NCI-H1417 (cell line): ENCODE measurements around the gene ZNHIT1.
"Not testable (repeated sequence)": the region's sequence is repeated elsewhere in the genome, so short reads cannot be mapped to it uniquely, and the experiment has no call there.

Source experiments
- DNase-seq, 3 experiments: peaks; one replicate each; lab custom pipeline; 2025; lab: John Stamatoyannopoulos, UW

ZNHIT1 gene

DNA sequence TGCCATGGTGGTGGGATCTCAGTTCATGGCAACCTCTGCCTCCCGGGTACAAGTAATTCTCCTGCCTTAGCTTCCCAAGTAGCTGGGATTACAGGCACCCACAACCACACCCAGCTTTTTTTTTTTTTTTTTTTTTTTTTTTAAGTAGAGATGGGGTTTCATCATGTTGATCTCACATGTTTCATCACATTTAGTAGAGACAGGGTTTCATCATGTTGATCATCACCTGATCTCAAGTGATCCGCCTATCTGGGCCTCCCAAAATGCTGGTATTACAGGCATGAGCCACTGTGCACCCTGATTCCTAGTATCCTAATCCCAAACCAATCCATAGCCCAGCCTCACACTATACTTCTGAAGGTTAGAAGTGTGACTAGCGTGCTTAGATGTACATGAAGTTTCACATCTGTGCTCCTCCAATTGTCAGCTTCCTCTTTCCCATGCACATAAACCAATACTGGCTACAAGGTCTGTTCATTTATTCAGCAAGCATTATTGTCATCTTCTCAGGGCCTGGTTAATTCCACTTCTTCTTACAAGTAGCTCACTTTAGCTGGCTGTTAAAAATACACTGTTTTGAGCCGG, 31.0 kb upstream of the ZNHIT1 start:
- no peak for DNase-seq

DNA sequence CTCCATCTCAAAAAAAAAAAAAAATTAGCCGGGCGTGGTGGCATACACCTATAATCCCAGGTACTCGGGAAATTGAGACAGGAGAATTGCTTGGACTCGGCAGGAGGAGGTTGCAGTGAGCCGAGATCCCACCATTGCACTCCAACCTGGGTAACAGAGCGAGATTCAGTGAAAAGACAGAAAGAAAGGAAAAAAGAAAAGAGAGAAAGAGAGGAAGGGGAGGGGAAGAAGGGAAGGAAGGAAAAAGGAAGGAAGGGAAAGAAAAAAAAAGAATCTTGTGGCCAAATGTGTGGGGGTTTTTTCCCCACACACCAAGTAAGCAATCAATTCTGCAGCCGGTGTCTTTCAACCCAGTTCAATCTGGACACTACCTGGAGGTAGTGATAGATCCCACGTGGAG, 28.9 kb upstream of the ZNHIT1 start:
- DNase-seq: no peak

DNA sequence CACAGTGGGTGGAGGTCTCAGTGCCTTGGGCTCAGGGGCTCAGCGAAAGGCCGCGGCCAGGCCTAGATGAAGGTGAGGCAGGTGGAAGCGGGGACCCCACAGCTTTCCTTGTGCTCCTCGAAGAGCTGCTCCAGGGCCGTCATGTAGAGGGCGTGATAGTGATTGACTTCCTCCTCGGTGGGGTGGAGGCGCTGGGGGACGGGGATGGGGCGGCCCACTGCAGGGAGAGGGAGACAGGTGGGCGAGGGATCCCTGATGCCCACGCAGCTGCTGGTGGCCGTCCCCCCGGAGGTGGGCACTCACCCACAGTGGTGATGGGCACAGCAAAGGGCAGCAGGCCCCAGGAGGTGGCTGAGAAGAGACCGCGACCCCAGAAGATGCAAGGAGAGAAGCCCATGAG, 22.1 kb upstream of the ZNHIT1 start:
- no peak for DNase-seq

DNA sequence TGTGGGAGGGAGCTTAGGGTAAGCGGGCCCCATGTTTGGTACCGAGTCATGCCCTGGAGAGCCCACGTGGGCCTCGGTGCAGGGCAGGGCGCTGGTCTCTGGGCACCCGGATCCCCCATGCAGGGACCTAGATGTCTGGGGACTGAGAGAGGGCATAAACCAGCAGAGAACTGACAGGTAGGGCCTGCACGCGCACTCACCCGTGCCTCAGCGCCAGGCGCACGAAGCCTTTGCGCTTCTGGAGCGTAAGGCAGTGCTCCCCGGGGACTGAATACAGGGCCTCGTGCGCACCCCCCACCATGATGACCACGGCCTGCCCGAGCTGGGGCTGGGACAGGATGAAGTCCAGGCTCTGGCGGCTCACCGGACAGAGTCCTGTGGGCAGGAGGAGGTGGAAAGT, 20.0 kb upstream of the ZNHIT1 start:
- DNase-seq: no peak

DNA sequence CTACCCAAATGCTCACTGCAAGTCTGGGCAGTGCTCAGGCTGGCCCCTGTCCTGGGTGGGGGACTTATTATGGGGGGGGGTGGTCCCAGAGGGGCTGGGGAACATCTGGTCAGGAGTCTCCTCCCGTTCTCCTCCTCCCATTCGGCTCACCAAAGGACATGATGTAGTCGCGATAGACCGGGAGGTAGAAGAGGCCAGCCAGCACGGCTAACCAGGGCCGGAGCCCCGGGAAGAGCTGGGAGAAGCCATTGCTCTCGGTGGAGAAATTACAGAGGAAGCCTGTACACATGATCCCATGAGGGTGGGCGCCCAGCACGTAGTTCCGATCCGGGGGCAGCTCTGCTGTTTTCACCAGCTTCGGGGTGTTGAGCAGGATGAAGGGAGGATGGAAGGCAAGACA, 19.5 kb upstream of the ZNHIT1 start:
- DNase-seq: no peak

DNA sequence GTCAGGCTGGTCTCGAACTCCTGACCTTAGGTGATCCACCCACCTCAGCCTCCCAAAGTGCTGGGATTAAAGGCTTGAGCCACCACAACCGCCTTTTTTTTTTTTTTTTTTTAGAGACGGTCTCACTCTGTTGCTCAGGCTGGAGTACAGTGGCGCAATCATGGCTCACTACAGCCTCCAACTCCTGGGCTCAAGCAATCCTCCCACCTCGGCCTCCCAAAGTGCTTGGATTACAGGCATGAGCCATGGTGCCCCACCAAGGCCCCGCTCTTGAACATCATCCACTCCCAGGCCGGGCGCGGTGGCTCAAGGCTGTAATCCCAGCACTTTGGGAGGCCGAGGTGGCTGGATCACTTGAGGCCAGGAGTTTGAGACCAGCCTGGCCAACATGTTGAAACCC, 18.4 kb upstream of the ZNHIT1 start:
- DNase-seq: not testable (repeated sequence)

DNA sequence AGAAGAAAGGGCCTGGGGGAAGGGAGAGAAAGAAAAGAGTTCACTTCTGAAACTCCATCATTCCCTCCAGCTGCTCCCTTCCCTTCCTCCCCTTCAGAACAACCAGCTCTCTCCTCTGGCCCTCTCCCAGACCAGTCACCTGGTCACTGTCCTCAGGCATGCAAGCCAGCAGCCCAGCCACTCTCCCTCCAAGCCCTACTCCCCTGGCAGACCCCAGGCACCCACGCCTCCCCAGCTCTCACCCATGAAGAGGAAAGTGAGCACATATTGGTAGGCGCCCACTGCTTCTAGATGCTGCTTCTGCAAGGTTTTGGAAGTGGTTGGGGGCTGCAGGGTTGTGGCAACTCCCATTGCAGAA, 17.5 kb upstream of the ZNHIT1 start:
- no peak for DNase-seq

DNA sequence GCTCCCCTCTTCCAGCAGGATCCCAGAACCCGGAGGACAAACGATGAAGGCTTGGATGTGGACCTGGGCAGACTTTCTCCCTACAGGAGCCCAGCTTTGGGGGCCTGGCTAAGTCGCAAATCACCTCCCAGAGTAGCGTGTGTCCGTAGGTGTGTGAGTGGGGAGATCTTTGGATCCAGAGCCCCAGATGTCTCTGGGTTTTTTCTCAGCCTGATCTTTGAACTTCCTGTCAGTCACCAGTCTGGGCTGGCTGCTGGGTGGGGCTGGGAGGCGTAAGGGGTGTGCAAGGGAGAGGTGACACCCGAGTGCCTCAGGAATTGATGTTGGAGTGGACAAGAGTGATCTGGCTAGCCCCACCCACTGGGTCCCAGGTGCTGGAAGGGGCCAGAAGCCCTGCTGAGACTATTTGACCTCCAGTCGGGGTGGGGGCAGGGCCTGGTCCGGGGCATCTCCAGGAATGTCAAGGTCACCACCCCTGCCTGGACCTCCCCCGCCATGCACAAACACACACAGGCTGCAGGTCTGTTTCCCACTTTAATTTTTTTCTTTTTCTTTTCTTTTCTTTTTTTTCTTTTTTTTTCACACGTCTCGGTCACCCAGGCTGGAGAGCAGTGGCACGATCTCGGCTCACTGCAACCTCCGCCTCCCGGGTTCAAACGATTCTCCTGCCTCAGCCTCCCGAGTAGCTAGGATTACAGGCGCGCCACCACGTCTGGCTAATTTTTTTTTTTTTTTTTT, 16.9 kb upstream of the ZNHIT1 start, which contains the start of gene MOGAT3:
Gene MOGAT3, minus strand, starts transcription at position 175 of the 738 bp plus-strand sequence. CDS start 182 bp downstream, outside the sequence.
- no peak for DNase-seq

DNA sequence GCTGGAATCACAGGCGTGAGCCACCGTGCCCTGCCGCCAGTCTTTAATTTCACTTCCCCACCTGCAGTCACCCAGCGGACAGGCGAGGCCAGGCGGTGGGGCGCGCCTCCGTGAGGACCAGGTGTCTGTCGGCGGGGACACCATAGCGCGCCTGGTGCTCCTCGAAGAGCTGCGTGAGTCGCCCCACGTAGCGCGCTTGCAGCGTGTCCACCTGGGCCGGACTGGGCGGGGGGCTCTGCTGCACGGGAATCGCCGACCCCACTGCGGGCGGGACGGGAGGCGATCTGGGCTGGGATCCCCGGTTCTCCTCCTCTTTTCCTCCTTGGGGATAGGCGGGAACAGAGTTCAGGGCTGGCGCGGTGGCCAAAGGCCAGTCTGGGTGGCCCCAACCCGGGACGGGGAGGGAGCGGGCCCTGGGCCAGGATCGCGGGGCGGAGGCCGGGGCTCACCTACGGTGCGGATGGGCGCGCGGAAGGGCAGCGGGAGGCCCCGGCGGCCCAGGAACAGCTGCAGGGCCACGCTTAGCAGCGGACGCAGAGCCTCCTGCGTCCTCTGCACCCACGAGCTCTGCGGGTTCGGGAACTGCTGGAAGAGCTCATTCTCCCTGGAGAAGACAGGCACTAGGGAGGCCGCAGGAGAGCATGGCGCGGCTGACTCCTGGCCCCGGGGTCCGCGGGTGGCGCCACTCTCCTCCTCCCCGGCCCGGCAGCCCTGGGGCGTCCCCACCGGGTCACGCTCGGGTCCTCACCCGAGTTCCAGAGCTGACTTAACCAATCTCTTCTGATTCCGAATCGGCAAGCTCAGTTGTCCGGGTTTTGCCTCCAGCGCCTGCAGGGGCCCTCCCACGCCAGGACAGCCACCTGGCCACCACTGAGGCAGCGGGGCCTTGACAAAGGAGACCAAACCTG, 16.0 kb upstream of the ZNHIT1 start:
- peak in 1 of 3 experiments; percentile 10 for DNase-seq

DNA sequence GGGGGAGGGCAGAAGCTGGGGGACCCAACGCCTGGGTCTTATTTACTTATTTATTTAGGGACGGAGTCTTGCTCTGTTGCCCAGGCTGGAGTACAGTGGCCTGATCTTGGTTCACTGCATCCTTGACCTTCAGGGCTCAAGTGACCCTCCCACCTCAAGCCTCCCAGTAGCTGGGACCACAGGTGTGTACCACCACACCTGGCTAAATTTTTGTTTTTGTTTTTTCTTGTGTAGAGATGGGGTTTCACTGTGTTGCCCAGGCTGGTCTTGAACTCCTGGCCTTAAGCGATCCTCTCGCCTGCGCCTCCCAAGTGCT, 15.4 kb upstream of the ZNHIT1 start:
- DNase-seq: no peak

DNA sequence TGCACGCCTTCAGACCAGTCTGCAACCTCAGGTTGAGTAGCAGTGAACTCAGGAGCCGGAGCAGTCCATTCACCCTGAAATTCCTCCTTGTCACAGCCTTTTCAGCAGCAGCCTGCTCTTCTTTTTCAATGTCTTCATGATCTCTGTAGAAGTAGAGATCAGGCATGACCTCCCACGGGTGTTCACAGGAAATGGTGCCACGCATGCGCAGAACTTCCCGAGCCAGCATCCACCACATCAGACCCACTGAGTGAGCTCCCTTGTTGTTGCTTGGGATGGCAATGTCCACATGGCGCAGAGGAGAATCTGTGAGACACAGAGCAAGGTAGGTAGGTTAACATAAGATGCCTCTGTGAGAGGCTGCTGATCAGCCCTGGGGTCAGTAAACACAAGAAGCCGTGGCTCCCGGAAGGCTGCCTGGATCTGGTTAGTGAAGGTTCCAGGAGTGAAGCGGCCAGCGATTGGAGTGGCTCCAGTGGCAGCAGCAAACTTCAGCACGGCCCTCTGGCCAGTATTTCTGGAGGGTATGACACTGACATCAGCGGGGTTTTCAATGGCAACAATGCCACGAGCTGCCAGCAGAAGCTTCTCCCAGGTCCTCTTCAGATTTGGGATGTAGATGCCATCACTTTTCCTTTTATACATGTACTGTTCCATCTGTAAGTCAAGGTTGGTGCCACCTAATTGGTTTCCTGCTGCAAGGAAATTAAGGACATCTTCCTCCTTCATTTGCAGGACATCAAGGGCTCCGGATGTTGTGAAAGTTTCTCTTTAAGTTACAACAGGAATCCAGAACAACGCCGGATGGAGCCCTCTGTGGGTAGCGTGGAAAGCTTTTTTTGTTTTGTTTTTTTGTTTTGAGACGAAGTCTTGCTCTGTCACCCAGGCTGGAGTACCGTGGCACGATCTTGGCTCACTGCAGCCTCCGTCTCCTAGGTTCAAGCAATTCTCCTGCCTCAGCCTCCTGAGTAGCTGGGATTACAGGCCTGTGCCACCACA, 13.9 kb upstream of the ZNHIT1 start:
- not testable (repeated sequence) for DNase-seq

DNA sequence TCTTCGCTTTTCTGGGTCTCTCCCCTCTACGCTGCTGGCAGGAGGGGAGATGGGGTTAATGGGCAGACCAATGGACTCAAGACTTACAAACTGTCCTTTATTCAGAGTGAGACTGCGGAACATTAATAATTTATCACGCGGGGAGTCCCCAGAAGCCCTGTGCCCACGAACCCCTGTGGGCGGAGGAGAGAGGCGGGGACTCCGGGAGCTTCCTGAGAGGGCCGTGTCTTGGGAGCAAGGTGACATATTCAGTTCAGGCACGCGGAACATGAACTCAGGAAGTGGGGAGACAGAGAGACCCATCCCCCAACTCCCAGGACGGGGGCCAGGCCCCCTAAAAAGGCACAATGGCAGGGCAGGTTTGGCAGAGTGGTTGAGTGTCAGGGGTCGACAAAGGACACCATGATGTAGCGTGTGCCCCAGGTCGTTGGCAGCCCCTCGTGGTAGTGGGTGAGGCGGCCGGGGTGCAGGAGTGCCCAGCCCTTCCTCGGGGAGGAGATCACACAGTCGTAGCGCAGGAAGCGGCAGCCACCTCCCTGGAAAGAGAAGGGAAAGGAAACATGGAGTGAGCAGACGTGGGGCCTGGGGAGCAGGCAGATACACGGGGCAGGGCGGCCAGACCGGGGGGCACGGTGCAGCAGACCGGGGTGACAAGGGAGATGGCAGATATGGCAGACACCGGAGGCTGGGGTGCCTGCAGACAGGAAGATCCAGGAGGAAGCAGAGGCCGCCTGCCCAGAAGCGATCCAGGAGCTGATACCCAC, 11.9 kb upstream of the ZNHIT1 start:
- DNase-seq: no peak

DNA sequence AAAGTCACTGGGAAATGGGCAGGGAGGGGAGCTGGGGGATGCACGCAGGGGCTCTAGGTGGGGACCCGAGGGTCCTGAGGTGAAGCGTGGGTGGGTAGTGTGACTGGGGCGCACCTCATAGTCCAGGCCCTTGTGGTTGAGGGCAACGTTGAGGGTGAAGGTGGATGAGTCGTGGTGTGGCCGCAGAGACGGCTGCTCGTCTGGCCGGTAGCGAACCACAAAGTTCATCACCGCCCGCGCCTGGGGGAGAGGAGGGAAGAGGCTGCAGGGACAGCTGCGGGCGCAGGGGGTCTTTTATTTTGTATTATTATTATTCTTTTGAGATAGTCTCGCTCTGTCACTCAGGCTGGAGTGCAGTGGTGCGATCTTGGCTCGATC, 11.3 kb upstream of the ZNHIT1 start:
- no peak for DNase-seq

DNA sequence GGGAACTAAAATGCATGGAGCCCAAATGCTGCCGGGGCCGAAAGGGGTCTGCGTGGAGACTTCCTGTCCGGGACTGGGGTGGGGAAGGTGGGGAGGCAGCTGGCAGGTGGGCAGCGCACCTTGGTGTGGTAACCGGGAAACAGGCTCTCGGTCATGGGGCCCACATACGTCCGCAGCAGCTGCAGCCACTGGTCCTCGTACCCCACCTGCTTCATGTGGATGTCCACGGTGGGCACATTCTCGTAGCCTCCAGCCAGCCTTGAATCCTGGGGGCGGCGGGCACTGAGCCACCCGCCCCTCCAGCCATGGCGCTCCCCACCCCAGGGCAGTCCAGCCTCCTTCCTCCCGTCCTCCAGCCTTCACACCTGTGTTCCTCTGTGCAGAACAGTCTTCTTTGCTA, 10.5 kb upstream of the ZNHIT1 start:
- no peak for DNase-seq

DNA sequence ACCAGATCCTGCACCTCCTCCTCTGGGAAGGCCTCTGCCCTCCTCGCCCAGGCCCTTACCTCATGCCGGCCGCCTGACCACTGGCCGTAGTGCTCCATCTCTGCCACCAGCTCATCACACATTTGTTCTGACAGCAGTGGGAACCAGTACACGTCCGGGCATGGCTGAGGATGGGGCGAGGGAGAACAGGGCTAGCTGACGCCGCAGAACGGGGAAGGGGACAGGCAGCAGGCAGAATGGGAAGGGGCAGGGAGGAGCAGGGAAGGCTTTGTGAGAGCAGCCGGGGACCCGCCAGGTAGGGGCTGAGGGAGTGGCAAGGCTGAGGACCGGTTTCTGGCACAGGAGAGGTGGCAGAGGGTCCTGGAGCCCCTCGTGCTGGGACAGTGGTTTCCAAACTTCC, 9.2 kb upstream of the ZNHIT1 start:
- DNase-seq: no peak

DNA sequence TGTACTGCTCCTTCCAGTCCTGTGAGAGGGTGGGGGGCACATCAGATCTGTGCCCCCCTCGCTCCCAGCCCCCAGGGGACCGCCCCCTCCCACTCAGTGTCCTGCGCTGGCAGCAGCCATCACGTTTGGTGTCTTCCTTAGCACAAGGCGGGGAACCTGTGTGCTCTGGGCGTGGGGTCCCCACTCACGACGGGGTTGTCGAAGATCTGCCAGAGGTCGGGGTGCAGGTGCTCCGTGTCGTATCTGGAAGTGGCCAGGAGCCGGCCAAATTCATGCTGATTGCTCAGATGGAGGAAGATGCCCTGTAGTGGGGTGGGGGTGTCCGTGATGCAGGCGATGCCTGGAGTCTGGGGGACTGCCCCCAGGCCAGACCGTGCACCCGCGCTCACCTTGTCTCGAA, 7.8 kb upstream of the ZNHIT1 start:
- DNase-seq: no peak

DNA sequence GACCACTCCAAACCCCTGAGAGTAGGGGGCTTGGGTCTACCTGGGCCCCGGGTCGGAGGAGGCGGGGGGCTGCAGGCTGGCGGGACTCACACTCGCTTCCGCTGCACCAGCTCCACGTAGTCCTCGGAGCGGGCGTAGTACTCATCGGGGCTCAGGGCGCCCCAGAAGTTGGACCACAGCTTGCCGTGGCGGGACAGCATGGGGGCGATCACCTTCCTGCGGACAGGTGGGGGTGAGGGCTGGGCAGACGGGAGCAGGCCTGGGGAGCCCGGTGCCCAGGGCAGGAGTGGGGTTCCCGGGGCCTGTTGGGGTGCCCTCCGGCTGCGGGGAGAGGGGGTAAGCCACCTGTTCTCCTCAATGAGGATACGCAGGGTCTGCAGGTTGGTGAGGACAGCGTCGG, 6.5 kb upstream of the ZNHIT1 start:
- DNase-seq: no peak

DNA sequence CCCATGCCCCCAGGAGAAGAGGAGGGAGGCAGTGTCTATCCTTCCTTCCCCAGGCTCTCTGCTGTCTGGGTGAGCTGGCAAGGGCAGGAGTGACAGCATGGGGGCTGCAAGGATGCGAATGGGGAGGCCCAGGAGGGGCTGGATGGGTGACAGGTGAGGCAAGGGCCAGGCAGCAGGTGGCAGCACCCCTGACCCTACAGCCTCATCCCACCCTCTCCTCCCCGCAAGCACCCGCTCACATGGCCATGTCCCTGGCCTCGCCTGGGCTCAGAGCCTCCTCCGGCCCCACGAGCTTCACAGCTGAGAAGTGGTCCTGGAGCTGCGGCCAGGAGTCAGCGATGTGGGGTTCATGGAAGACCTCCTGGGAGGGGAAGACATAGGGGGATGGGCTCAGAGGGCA, 6.0 kb upstream of the ZNHIT1 start:
- no peak for DNase-seq

DNA sequence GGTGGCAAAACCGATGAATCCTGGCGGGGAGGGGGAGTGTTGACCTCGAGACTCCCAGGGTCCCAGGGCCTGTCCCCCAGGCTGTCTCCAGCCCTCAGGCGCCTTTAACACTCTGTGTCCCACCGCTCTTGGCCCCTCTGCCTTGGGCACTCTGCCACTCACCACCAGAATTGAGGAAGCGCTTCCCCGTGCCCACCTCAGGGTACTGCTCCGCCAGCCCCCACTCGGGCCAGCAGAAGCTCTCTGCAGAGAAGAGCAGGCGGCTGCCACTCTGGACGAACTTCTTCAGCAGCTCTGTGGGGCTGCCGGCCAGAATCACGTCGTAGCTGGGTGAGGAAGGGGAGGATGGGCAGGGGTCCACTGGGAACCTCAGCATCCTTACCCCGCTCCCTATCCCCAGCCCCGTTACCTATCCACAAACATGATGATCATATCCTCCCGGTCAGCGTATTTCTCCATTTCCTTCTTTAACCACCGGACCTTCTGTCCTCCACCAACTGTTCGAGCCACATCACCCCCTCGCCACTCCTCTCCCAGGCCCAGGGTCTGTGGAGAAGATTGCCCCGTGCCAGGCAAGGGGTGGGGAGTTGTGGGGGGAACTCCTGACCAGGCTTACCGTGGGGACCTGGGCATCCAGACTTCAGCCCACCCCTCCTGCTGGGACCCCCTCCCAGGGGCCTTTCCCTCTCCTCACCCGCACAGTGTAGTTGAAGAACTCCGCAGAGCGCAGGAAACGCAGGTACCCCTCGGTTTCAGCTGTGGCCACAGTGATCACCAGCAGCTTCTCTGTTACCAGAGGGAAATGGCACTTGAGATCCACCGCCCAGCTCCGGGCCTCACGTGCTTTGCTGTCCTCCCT, 1.7 kb upstream of the ZNHIT1 start:
- no peak for DNase-seq

DNA sequence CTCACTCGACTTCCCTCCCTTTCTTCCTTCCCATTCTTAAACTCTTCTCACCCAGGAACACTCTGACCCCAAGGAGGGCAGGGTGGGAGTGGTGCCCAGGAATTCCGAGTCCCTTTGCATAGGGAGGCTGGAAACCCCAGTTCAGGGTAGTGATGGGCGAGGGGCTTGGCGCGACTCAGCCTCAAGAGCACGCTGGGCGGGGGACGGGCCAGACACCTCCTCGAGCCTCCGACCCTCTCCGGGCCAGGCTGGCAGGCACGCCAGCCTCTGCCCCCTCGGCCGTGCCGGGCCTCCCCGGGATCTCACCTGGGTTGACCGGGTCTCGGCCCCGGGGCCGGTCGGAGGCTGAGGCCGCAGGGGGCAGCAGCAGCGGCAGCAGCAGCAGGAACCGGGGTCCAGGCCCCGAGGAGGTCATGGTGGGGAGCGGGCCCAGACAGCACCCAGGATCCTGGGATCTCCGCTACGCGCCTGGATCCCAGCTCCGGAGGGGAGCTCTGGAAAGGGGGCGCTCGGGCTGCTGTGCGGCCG, 1.0 kb upstream of the ZNHIT1 start:
- DNase-seq: peak in 2 of 3 experiments; percentile 51 to 75
